Inflammatory macrophage (primary cell): ENCODE results near the gene ELL3.

Experiments used
- DNase-seq, 2 donors: peaks; one replicate each; pipeline ENCODE4 v3.0.0-alpha.2; 2020 to 2022

Gene ELL3

GRCh38 chr15:43723151-43723550 is 53.6 kb downstream of the ELL3 start:
- no peak for DNase-seq
